Mucosa of gallbladder (tissue), 1 donor: ENCODE results near the gene TRIM72. TPM values are rescaled to one million over a fixed set of nuclear protein-coding genes. Genes with fewer than 3 reads are reported as not detected.

Experiments used
- total RNA-seq: library from RNA; stranded (reverse); gene quantifications from one replicate; pipeline ENCODE4 v1.2.1, GENCODE V29; 2021
- donor health status: DM: no; HTN: no; CAD: no.

The TRIM72 gene
- total RNA-seq, 1 donor from 2014 or later, result 0.06 TPM

Other genes starting within 250 kb of the TRIM72 start
- 30.6 TPM for gene HSD3B7, start 228.9 kb upstream of the TRIM72 start, total RNA-seq
- 0.58 TPM for gene STX1B, start 203.5 kb upstream of the TRIM72 start, total RNA-seq
- gene STX4, start 180.6 kb upstream of the TRIM72 start, total RNA-seq, result 84.0 TPM
- gene ZNF668, start 139.9 kb upstream of the TRIM72 start, total RNA-seq, result 9.2 TPM
- gene ZNF646, start 139.7 kb upstream of the TRIM72 start, total RNA-seq, result 26.1 TPM
- 4.5 TPM for gene PRSS53, start 125.2 kb upstream of the TRIM72 start, total RNA-seq
- 100 TPM for gene VKORC1, start 119.3 kb upstream of the TRIM72 start, total RNA-seq
- 49.6 TPM for gene BCKDK, start 105.7 kb upstream of the TRIM72 start, total RNA-seq
- 67.2 TPM for gene KAT8, start 96.5 kb upstream of the TRIM72 start, total RNA-seq
- gene PRSS8, start 78.4 kb upstream of the TRIM72 start, total RNA-seq, result 312 TPM
- 5.7 TPM for gene PRSS36, start 64.1 kb upstream of the TRIM72 start, total RNA-seq
- 208 TPM for gene FUS, start 34.0 kb upstream of the TRIM72 start, total RNA-seq
- gene PYCARD, start 11.4 kb upstream of the TRIM72 start, total RNA-seq, result 25.1 TPM
- not detected for gene PYDC1, start 3.0 kb downstream of the TRIM72 start, total RNA-seq
- 14.9 TPM for gene ITGAM, start 45.9 kb downstream of the TRIM72 start, total RNA-seq
- gene ITGAX, start 141.1 kb downstream of the TRIM72 start, total RNA-seq, result 16.1 TPM
- 0.09 TPM for gene ITGAD, start 179.2 kb downstream of the TRIM72 start, total RNA-seq
- gene COX6A2, start 214.2 kb downstream of the TRIM72 start, total RNA-seq, result 1.3 TPM
- 1.2 TPM for gene ZNF843, start 228.7 kb downstream of the TRIM72 start, total RNA-seq
- gene ARMC5, start 245.4 kb downstream of the TRIM72 start, total RNA-seq, result 14.6 TPM